A204.1 (cell line): ENCODE data around the gene DPF3.
"Not testable (repeated sequence)": the region's sequence is repeated elsewhere in the genome, so short reads cannot be mapped to it uniquely, and the experiment has no call there.

Source experiments
- FAIRE-seq: peaks from 2 replicates; lab custom pipeline; 2012; peaks lifted over from hg19 to GRCh38; lab: Jason Lieb, UNC

DPF3 gene

DNA sequence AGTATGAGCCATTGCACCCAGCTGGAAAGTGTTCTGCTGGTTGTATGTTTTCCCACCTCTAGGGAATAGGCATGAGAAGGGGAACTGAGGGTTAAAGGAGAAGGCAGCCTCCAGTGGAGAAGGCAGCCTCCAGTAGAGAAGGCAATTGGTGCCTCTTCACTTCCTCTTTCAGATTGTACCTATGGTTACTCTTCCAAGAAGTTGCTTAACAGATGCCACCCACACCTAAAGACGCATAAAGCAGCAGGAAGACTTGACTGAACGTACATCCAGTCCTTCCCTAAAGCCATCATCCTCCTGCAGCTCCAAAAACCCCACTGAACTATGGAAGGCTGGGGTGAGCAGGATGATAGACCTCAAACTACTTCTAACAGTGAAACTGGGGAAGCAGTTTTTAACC lies 13.1 kb downstream of the DPF3 start:
- no peak for FAIRE-seq

DNA sequence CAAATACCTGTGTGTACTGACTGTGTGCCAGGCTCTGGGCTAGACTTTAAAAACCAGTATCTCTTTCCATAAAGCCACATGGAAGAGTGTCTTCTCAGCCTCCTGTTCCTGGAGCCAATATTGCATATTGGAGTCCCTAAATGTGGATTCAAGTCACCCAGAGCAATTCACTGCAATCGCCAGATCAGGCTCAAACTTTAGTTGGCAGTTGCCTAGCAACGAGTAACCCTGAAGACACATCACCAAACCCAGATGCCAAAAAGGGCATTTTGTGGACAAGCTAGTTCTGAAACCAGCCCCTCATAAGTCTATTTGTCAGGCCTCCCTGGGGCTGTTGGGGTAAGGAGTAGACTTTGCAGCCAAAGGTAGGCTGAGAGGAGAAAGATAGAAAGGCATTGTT lies 13.7 kb downstream of the DPF3 start:
- FAIRE-seq: no peak

DNA sequence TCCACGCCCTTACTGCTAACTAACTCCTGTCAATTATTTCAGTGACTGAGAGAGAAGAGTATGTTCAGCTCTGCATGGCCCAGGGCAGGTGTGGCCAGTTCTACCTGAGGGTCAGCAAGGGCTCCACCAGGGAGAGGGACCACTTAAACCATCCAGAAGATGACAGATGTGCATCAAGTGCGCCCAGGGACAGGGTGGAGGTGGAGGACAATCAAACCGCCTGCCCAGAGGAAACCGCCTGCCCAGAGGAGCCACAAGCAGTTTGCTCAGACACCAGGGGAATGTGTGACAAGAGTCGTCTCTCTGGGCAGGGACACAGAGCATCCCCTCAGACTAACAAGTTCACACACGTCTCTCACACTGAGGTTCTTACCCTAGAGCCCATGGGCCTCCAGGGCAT lies 14.5 kb downstream of the DPF3 start:
- no peak for FAIRE-seq

DNA sequence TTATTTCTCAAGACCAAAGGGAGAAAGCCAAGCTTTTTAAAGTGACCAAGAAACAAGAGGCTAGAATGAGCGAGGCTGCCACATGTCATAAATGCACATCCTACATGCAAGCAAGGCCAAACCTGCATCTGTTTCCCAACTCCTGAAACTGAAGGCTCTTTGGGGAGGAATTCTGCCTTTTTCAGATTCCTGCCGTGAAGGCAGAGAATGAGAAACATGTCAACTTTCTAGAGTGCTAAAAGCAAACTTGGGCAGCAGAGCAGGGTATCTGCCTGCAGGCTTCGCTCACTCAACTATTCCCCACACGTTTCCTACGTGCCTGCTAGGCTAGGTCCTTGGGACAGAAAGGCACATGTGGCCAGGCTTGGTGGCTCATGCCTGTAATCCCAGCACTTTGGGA lies 15.2 kb downstream of the DPF3 start:
- no peak for FAIRE-seq

DNA sequence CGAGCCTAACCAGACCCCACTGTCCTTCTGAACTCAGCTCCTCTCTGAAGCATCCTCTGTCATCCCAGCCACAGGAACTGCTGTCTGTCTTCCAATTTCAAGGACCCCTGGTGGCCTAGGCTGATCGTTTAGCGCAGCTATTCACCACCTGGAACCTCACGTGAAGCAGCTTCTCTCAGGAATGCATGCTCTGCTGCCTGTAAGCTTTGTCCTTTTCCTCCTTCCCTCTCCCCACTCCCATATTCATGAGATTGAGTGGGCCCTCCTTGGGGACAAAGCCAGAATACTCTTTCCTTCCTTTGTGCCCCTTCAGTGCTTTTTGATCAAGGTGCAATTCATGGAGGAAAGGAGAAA lies 17.2 kb downstream of the DPF3 start:
- no peak for FAIRE-seq

DNA sequence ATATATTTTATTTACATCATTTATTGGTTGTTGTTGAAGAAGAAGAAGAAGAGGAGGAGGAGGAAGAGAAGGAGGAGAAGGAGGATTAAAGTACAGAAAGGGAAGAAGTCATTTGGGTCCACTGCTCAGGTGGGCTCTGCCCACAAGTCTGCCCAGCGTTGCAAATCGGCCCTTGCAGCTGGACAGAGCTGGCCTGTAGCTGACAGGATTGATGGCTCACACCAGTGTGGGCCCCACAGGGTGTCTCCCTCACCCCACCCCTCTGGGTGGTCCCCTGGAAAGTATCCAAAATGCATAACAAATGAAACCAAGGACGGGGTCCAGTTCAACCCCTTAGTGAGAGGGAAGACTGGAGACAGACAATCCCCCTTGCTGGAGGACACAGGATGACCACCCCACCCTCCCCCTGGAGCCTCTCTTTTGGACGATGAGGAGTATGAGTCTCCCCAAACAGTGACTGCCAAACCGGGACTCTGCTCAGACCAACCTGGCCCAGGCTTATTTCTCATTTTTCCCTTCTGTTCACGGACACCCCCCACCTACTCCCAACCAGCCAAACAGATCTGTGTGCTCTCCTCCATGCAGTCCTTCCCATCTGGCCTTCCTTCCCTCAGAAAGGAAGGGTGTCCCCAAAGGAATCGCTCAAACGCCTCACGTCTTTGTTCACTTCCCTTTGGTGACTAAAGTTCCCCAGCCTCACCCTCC lies 17.7 kb downstream of the DPF3 start:
- FAIRE-seq: no peak

DNA sequence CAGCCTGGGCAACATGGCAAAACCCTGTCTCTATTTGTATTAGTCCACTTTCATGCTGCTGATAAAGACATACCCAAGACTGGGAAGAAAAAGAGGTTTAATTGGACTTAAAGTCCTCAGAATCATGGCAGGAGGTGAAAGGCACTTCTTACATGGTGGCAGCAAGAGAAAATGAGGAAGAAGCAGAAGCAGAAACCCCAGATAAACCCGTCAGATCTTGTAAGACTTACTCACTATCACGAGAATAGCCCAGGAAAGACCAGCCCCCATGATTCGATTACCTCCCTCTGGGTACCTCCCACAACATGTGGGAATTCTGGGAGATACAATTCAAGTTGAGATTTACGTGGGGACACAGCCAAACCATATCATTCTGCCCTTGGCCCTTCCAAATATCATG lies 23.0 kb downstream of the DPF3 start:
- not testable (repeated sequence) for FAIRE-seq

DNA sequence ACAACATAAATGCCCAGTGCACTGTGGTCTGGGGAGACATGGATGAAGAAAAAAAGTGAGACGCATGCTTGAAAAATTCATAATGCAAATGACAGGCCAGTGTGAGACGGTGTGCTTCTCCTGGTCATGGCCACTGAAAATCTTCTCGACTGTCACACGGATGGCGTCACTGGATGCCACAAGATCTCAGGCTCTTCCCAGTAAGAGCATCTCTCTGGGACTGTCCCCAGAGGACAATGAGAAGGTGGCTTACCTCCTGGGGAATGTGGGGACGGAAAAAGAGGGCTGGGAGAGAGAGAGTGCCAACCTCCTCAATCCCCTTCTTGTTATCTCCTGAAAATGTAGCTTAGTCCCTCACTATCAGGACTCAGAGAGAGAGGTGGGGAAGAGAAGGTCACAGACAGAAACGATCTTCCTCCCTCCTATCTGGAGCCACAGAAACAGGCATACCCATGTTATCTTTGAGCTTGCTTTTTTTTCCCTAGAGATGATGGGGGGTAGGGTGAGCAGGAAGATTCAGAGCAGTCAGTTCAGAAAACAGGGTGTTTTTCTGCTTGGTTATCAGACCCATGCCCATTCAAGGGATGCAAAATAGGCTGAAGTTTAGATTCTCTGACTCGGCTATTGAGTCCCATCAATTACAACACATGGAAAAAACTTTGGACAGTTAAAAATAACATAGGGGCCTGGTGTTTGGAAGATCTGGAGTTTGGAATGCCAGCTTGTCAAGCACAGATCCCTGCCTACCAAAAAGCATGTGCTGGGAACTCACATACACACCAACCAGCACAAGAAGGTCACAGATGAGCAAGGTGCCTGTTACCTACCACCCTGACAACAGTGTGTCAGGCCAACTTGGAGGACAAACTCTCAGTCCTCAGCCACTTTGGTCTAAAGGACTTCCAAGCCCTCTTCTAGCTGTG lies 24.2 kb downstream of the DPF3 start:
- no peak for FAIRE-seq

DNA sequence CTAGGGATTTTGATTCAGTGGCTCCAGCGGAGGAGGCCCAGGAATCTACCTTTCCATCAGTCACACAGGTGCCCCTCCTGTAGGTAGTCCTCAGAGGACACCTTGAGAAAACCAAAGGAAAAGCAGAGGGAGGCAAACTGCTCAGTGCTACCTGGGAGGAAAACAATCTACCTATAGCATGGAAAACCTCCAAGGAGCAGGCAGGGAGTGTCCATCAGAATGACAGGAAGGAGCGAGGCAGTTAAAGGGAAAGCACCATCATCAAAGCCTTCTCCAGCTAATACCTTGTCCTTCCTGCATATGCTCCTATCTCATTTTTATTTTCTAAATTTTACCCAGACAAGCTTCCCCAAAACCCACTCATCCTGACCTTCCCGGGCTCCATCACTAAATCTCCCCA lies 25.4 kb downstream of the DPF3 start:
- no peak for FAIRE-seq

DNA sequence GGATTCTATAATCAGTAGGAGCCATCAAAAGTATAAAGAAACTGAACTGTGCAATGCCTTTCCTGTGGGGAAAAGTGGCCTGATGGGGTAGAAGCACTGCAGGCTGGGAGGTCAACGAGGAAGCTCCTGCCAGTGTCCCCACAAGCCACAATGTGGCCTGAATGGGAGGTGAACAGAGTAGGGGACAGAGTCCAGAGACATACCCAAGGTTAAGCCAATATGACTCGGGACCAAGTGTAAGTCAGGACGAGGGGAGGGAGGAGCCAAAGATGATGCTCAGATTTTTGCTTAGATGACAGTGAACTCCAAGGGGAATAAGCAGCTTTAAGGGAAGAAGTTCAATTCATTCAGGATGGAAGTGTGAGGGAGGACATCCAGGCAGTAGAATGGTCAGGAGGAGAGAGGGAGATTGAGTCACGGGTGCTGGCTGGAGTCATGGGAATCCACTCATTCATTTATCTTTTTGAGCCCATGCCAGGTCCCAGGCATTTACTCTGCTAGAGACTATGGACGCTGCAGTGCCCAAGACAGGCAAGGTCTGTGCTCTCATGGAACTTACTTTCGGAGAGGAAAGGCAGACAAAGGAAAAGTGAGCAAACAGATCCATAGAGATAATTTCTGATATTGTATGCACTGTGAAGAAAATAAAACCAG lies 29.1 kb downstream of the DPF3 start:
- no peak for FAIRE-seq

DNA sequence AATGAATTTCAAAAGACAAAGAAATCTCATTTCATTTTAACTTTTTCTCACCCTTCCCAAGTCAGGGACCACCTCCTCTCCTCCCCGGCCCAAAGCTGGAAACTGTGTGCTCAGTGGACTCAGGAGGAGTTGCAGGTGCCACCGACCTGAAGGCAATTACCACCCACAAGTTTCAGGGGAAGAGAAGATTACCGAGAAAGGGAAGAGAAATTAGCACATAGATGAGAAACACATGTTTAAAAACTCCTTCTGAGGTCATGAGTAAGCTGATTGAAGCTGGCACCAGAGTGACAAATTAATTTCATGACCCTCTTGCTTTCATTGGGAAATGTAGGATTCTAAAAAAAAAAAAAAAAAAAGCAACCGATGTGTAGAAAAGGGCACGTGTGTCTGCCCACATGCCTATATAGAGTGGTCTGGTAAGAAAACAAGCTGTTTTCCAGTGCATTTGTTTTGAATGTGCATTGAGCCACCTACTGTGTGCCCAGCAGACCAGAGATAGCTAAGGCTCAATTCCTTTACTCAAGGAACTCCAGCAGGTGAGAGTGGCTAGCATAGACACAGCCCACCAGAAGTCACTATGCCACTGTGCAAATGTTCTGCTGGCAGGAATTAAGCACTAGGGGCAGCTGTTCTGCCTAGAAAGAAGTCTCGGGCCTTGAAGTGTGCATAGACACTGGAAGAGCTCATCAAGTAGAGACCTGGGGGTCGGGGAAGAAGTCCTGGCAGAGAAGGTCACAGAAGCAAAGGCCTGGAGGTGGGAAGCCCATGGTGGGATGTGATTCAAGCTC lies 30.5 kb downstream of the DPF3 start:
- no peak for FAIRE-seq

DNA sequence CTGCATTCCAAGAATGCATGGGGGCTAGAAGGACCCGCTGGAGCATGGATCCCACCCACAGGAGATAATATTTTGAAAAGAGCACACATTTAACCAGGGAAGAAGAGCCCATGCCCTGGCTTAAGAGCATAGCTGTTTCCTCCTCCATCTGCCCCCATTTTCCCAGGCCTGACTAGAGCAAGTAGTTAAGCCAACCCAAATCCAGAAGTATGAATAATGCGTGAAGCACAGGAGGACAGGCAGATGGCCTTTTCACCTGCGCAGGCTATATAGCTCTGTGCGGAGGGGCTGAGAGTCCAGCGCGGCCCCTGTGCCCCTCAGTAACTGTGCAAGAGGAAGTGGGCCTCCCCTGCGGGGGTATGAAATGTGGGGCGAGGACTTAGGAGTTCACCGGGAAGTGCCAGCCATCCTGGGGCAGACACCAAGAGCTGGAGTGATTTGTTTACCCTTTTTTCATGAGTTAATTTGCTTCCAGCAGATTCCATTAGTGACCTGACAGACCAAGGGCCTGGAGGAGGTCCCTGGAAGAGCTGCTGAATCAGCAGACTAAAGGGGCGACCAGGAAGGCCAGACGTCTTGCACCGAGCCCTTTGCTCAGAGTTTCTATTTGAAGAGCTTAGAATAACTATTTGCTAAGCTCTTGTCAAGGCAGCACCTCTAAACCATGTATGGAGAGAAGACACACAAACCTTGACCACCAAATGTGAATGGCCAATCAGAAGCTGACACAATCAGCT lies 37.2 kb downstream of the DPF3 start:
- FAIRE-seq: no peak

DNA sequence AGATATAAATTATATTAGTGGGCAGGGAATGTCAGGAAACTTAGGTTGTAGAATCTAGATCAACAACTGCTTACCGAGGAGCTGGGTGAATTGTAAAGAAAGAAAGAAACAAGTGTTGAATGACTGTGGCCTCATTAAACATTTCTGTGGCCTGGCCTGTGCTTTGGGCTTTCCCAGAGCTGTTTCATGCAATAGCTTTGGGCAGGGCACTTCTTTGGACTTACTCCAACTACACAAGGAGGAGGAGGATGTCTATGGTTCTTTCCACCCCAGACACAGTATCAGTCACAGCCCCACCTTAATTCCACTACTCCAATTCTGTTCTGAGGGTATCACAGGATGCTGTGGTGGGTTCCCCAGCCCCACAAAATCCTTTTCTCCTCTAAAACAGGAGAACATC lies 38.0 kb downstream of the DPF3 start:
- no peak for FAIRE-seq

DNA sequence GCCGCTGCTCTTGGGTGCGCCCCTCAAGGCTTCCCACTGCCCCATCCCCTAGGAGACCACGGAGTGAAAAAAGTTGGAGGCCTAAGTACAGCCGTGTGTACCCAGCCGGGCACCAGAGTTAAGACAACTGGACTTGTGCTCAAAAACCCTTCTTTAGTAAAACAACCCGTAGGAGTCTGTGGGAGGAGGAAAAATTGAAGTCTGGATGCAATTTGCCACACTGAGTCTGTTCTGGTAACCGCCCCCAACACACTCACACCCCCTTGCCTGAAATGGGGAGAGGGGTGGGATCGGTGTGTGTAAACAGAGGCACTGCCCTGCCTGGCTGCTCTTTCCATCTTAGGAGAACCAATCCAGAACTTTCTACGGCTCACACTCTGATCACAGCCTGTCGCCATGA lies 41.7 kb downstream of the DPF3 start:
- no peak for FAIRE-seq

DNA sequence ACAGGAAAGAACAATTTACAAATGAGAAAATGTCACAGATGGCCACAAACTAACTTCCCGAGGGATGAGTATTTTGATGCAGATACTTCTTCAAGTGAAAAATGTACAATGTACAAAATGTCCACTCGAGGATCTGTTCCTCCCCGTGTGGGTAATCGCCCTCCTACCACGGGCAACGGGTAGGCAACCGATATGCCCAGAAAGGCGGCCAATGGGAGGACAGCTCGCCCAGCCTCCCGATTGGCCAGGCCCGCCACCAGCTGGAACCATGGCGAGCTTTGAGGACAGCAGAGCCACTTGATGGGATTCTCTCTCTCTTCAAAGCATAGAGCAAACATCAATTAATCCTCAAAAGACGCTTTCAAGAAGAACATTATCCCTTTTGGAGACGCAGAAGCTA lies 42.3 kb downstream of the DPF3 start:
- FAIRE-seq: no peak

DNA sequence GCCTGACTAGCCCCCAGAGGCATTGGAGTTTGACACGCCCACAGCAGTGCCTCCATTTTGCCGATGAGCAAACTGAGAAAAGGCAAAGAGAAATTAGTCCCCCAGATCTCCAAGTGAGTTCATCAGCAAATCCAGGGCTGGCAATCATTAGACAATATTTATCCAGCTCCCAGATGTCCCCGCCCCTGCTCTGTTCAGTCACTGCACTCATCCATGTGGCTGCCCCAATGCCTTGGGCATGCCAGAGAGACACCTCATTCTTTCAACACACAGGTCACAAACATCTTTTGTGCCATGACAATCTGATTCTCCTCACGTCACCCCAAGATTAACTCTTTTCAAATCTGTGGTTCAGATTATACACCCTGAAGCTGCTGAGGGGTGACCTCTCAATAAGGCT lies 43.5 kb downstream of the DPF3 start:
- no peak for FAIRE-seq

DNA sequence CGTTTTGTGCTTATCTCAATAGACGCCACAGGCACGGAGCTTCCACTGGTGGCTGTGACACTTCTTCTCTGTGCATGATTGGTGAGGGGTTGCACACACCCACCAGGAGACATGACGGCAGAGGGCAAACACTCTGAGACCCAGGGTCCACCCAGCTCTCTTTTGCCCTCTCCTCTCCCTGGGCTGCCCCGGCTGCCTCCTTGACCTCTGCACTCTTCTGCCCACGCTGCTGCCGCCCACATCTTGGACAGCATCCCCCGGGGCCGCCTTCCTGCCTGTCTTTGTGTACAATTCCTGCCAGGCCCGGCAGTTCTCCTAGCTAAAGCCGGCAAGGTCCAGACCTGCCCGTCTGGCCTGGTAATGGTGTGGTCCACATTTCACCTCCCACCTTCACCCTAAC lies 44.7 kb downstream of the DPF3 start:
- no peak for FAIRE-seq

DNA sequence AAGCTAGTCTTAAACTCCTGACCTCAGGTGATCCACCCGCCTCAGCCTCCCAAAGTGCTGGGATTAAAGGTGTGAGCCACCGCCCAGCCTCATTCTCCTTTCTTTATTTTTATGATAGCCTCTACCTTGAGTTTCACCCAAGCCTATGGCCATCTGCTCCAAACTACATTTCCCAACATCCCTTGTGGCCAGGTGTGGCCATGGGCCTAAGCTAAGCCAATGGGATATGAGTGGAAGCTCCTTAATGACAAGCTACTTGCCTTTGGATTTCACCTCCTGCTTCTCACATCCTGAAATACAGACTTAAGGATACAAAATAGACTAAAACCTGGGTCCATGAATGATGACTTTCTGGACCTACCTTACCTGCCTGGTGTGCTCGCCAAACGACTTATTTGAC lies 46.2 kb downstream of the DPF3 start:
- no peak for FAIRE-seq

DNA sequence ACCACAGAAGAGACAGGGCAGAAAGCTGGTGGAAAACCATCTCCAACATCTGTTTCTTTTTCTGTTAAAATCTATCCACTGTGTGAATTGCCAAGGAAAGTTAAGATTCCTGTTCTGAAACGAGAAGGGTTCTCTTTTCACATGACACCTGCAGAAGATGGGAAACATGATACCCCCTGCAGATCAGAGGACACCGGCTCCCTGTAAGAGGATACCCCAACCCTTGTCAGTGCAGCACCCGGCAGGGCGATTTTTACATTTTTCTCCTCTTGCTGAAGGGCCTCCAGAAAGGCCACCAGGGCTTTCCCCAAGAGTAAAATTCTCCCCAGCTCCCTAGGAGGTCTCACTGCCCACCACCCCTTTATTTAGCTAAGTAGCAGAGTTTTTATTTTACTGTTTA lies 48.2 kb downstream of the DPF3 start:
- FAIRE-seq: no peak

DNA sequence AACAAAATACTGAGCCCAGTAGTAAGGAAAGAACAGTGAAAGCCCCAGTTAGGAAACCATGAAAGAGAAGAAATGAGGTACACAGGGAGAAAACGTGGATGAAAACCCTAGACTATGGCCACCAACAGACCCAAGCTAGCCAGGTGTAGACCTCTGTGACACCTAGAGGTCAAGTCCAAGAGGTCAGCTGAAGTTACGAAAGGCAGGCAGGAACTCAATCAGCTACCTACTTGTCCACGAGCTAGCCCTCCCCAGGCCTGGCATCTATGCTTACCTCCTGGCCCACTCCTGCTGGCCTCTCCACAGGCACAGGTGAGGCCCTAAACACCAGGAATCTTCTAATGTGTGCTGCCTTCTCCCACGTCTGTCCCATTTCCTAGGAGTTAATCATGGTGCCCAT lies 48.7 kb downstream of the DPF3 start:
- no peak for FAIRE-seq

DNA sequence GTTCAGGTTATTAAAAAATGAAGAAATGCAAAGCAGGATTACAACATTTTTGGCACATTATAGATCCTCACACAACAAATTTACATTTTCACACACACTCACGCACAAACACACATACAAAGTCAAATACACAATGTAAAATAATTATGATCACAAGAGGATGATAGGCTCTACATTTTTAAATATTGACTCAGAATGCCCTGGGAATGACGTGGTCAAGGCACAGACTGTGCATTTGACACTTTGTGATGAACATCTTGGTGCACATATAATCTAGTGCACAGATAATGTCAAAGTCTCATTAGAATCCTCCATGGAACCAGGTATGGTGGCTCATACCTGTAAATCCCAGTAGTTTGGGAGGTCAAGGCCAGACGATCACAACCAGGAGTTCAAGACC lies 49.4 kb downstream of the DPF3 start:
- no peak for FAIRE-seq
